MM.1S (cell line): ENCODE measurements around the gene ENOSF1.

ENCODE experiments used
- DNase-seq: peaks from one replicate; pipeline ENCODE4 v3.0.0-alpha.2; 2015
- H2AFZ ChIP-seq: fragments of 300-600 bp; sonication (generic); 2 replicates; pipeline ENCODE4 v1.6.0; 2016; ENCODE audit warnings: antibody characterized with exemption, low read length
- H3F3A ChIP-seq: fragments of 300-600 bp; sonication (generic); 2 replicates; pipeline ENCODE4 v1.6.1; 2016; ENCODE audit warnings: mild to moderate bottlenecking, antibody characterized with exemption, low read length, moderate library complexity, mixed read lengths; ENCODE audit not compliant: insufficient read depth
- H3K27ac ChIP-seq: fragments of 300-600 bp; sonication (generic); 2 replicates; pipeline ENCODE4 v1.5.1; 2016; ENCODE audit warnings: mild to moderate bottlenecking, low read length
- H3K27me3 ChIP-seq: fragments of 300-600 bp; sonication (generic); replicated peaks from 2 replicates; pipeline ENCODE4 v1.6.0; 2016; ENCODE audit warnings: low read length; ENCODE audit not compliant: insufficient read depth
- H3K36me3 ChIP-seq: fragments of 300-600 bp; sonication (generic); replicated peaks from 2 replicates; pipeline ENCODE4 v1.6.1; 2016; ENCODE audit warnings: mild to moderate bottlenecking, low read length, mixed read lengths; ENCODE audit not compliant: insufficient read depth
- H3K4me1 ChIP-seq: fragments of 300-600 bp; sonication (generic); 2 replicates; pipeline ENCODE4 v1.6.1; 2016; ENCODE audit warnings: low read length, mixed read lengths
- H3K4me2 ChIP-seq: fragments of 300-600 bp; sonication (generic); 2 replicates; pipeline ENCODE4 v1.6.0; 2016; ENCODE audit warnings: low read depth, low read length
- H3K4me3 ChIP-seq: fragments of 300-600 bp; sonication (generic); 2 replicates; pipeline ENCODE4 v1.5.1; 2016; ENCODE audit warnings: low read length, mixed read lengths
- H3K79me2 ChIP-seq: fragments of 300-600 bp; sonication (generic); 2 replicates; pipeline ENCODE4 v1.6.1; 2016; ENCODE audit warnings: mixed run types, low read length, mixed read lengths
- H3K9ac ChIP-seq: fragments of 300-600 bp; sonication (generic); 2 replicates; pipeline ENCODE4 v1.6.1; 2016; ENCODE audit warnings: low read length, mixed read lengths
- H3K9me2 ChIP-seq: fragments of 300-600 bp; sonication (generic); replicated peaks from 2 replicates; pipeline ENCODE4 v1.6.1; 2016; ENCODE audit warnings: mild to moderate bottlenecking, low read length, mixed read lengths; ENCODE audit not compliant: insufficient read depth
- H3K9me3 ChIP-seq: fragments of 300-600 bp; sonication (generic); replicated peaks from 2 replicates; pipeline ENCODE4 v1.6.1; 2016; ENCODE audit warnings: mild to moderate bottlenecking, low read length, mixed read lengths; ENCODE audit not compliant: insufficient read depth
- H4K20me1 ChIP-seq: fragments of 300-600 bp; sonication (generic); 2 replicates; pipeline ENCODE4 v1.6.1; 2016; ENCODE audit warnings: mild to moderate bottlenecking, low read length, moderate library complexity, mixed read lengths; ENCODE audit not compliant: insufficient read depth
- EZH2 ChIP-seq: fragments of 300-600 bp; sonication (generic); optimal IDR thresholded peaks from 2 replicates; pipeline ENCODE3; 2017; ENCODE audit warnings: low read depth, mild to moderate bottlenecking, antibody characterized with exemption, low read length, mixed read lengths
- EZH2phosphoT487 ChIP-seq: fragments of 300-600 bp; sonication (generic); IDR thresholded peaks from 2 replicates; pipeline ENCODE4 v1.6.1; 2018; ENCODE audit warnings: antibody characterized with exemption, low read length
- TF ChIP-seq, protein P1 (sequence below): fragments of 300-600 bp; sonication (generic); IDR thresholded peaks from 2 replicates; pipeline ENCODE4 v1.5.1; 2016; ENCODE audit warnings: antibody characterized with exemption, low read length, mixed read lengths

Gene ENOSF1

DNA sequence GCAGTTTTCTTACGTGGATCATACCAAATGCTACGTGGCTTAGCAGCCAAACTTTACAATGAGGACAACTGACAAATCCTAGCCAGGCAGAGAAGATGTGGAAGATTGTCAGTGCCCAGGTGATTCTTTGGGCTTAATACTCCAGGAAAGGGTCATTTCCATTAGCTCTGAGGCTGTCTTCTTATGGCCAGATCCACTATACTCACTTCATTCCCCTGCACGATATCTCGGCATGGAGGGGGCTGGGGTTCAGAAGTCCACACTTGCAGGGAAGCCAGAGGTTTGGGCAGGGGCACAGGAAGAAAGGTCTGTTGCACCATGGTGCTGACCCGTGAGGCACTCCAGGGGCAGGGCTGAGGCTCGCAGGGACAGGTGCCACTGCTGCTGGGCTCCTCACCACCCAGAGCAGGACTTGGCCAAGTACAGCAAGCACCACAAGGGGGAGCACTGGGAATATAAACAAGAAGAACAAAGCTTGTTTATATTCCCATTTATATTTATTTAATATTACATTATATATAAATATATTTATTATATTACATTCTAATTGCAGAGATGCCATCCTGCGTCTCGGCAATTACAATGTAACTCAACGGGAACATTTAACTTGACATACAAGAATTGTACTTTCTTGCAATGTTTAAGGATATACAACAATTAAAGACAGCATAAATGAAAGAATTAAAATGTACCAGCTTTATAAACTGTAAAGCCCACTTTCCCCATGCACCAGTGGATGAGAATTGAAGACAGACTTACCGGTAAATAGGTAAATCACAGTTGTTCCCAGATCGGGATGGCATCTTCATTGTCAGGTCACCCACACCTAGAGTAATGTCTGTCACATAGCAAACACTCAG lies 88.4 kb downstream of the ENOSF1 start:
- TF ChIP-seq EZH2 = no peak
- TF ChIP-seq, protein P1, sequence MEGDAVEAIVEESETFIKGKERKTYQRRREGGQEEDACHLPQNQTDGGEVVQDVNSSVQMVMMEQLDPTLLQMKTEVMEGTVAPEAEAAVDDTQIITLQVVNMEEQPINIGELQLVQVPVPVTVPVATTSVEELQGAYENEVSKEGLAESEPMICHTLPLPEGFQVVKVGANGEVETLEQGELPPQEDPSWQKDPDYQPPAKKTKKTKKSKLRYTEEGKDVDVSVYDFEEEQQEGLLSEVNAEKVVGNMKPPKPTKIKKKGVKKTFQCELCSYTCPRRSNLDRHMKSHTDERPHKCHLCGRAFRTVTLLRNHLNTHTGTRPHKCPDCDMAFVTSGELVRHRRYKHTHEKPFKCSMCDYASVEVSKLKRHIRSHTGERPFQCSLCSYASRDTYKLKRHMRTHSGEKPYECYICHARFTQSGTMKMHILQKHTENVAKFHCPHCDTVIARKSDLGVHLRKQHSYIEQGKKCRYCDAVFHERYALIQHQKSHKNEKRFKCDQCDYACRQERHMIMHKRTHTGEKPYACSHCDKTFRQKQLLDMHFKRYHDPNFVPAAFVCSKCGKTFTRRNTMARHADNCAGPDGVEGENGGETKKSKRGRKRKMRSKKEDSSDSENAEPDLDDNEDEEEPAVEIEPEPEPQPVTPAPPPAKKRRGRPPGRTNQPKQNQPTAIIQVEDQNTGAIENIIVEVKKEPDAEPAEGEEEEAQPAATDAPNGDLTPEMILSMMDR = peak; percentile 59
- TF ChIP-seq EZH2phosphoT487 = no peak
- Histone ChIP-seq H3K79me2 (no peaks in the 10 kb centered on the region), H3K27me3 (no peaks in the 10 kb centered on the region), H3K27ac (no peak overlapping the region), H3K4me2 (no peak overlapping the region), H3K9me3 (no peaks in the 10 kb centered on the region), H4K20me1 (no peaks in the 10 kb centered on the region), H3K36me3 (no peaks in the 10 kb centered on the region), H3K4me1 (no peaks in the 10 kb centered on the region), H3K9ac (no peak overlapping the region), H3F3A (no peaks in the 10 kb centered on the region), H2AFZ (peak overlapping the region; percentile 41; the same call in 1 of the 2 replicates), H3K9me2 (no peaks in the 10 kb centered on the region), H3K4me3 (no peak overlapping the region)
- DNase-seq = peak; percentile 75

DNA sequence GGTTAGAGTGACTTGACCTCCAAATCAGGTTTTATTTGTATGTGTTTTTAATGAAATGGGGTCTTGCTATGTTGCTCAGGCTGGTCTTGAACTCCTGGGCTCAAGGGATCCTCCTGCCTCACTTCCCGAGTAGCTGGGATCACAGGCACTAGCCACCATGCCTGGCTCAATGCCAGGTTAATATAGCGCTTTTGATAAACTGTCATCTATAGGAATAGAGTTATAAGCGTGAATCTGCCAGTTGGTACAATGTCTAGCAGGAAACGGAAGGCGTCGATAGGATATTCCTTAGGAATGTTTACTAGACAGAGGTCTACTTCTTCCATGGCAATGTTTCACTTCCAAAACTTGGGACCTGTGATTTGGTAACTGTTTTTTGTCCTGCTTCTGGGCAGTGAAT lies 90.1 kb downstream of the ENOSF1 start:
- Histone ChIP-seq H3K9me3 (no peaks in the 10 kb centered on the region), H3K27me3 (no peaks in the 10 kb centered on the region), H3K4me3 (no peak overlapping the region), H4K20me1 (no peaks in the 10 kb centered on the region), H3K9me2 (no peaks in the 10 kb centered on the region), H3F3A (no peaks in the 10 kb centered on the region), H3K4me1 (no peaks in the 10 kb centered on the region), H3K4me2 (no peak overlapping the region), H3K36me3 (no peaks in the 10 kb centered on the region), H3K79me2 (no peaks in the 10 kb centered on the region), H2AFZ (no peak overlapping the region), H3K27ac (no peak overlapping the region), H3K9ac (no peak overlapping the region)
- TF ChIP-seq EZH2 = no peak
- TF ChIP-seq EZH2phosphoT487 = no peak
- TF ChIP-seq, protein P1 = no peak
- DNase-seq = no peak

DNA sequence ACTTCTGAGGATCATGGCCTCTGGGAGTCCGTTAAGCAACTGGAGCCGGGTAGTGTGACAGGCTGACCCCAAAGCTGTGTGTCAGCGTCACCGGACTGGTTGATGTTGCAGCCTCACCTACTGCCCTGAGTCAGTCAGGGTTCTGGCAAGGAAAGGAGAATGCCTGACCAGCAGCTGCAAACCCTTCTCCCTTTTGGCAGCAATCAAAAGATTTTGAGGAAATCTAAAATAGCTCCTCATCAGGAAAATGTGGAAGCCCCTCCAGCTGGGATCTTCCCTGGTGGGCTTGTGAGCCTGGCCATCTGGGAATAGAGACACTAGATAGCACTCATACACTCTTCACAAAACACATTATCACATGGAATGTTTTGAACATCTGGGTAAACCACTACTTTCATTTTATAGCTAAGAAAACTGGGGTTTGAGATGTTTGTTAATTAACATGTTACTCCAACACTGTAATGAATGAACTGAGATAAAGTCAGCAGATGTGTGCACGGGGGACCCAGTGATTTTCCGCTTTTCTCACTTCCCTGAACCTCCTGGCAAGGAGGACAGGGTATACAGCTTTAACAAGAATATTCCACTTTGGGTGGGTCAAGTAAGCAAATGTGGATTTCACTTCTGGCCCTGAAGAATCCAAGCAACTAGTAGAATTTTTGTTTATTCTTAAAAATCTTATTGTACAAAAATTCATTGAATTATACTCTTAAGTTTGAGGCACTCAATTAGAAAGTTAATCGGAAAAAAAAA lies 91.0 kb downstream of the ENOSF1 start:
- H3K9me2 ChIP-seq = no peaks in the 10 kb centered on the region
- H3K4me3 ChIP-seq = no peak overlapping the region
- no peak overlapping the region for H2AFZ ChIP-seq
- H3F3A ChIP-seq = no peaks in the 10 kb centered on the region
- no peak overlapping the region for H3K27ac ChIP-seq
- H3K4me1 ChIP-seq = no peaks in the 10 kb centered on the region
- H3K9me3 ChIP-seq = no peaks in the 10 kb centered on the region
- no peak for DNase-seq
- H3K36me3 ChIP-seq = no peaks in the 10 kb centered on the region
- no peaks in the 10 kb centered on the region for H3K79me2 ChIP-seq
- H3K9ac ChIP-seq = no peak overlapping the region
- H3K4me2 ChIP-seq = no peak overlapping the region
- no peaks in the 10 kb centered on the region for H4K20me1 ChIP-seq
- TF ChIP-seq EZH2phosphoT487 (no peak), EZH2 (no peak)
- TF ChIP-seq, protein P1 = no peak
- no peaks in the 10 kb centered on the region for H3K27me3 ChIP-seq
